ENCODE results near the gene DUSP22. TPM values are rescaled to one million over a fixed set of nuclear protein-coding genes. Genes with fewer than 3 reads are reported as not detected.

DUSP22 gene
- total RNA-seq, 4 donors from 2014 or later, result 53.3 to 95.2 (median 71.3) TPM

- H3K36me3 ChIP-seq, result no peaks in the 10 kb centered on the region
- H3K27ac ChIP-seq, result no peak overlapping the region
- no peaks in the 10 kb centered on the region for H3K4me1 ChIP-seq
- 74% methylated on average over 5 of the region's 5 CpGs for WGBS
- no peak for TF ChIP-seq POLR2AphosphoS5 (IDR thresholded peaks at IDR 0.05)
- TF ChIP-seq EP300 (IDR thresholded peaks at IDR 0.05), result no peak
- TF ChIP-seq CTCF (IDR thresholded peaks at IDR 0.05), result no peak
- TF ChIP-seq POLR2A (IDR thresholded peaks at IDR 0.05), result no peak
- no peak overlapping the region for H3K4me3 ChIP-seq
- DNase-seq (ENCODE audit: low spot score in 2 of 2), result no peak
- no peaks in the 10 kb centered on the region for H3K9me3 ChIP-seq
- H3K27me3 ChIP-seq, result no peaks in the 10 kb centered on the region
Observed at GRCh38 chr6:268394-268935, 23.8 kb upstream of the DUSP22 start.

GRCh38 chr6:273551-274058 is 18.7 kb upstream of the DUSP22 start:
- no peak for TF ChIP-seq EP300 (IDR thresholded peaks at IDR 0.05)
- no peak for TF ChIP-seq POLR2AphosphoS5 (IDR thresholded peaks at IDR 0.05)
- TF ChIP-seq POLR2A (IDR thresholded peaks at IDR 0.05), result no peak
- TF ChIP-seq CTCF (IDR thresholded peaks at IDR 0.05), result no peak
- H3K36me3 ChIP-seq, result no peaks in the 10 kb centered on the region
- H3K27ac ChIP-seq, result no peak overlapping the region

GRCh38 chr6:277746-278145 is 14.5 kb upstream of the DUSP22 start:
- Histone ChIP-seq H3K4me3 (no peak overlapping the region), H3K27ac (no peak overlapping the region), H3K27me3 (no peaks in the 10 kb centered on the region), H3K9me3 (no peaks in the 10 kb centered on the region), H3K4me1 (no peaks in the 10 kb centered on the region), H3K36me3 (no peaks in the 10 kb centered on the region)
- no peak for DNase-seq (ENCODE audit: low spot score in 2 of 2)
- no peak for TF ChIP-seq POLR2AphosphoS5 (IDR thresholded peaks at IDR 0.05)
- no peak for TF ChIP-seq POLR2A (IDR thresholded peaks at IDR 0.05)
- TF ChIP-seq CTCF (IDR thresholded peaks at IDR 0.05), result no peak
- no peak for TF ChIP-seq EP300 (IDR thresholded peaks at IDR 0.05)
- whole genome bisulfite sequencing, result 86% methylated on average over 2 of the region's 2 CpGs

More at GRCh38 chr6:273551-274058, 18.7 kb upstream of the DUSP22 start:
- DNase-seq (ENCODE audit: low spot score in 2 of 2), result no peak
- Histone ChIP-seq H3K27me3 (no peaks in the 10 kb centered on the region), H3K9me3 (no peaks in the 10 kb centered on the region), H3K4me3 (no peak overlapping the region), H3K4me1 (no peaks in the 10 kb centered on the region)
- WGBS, result 28% methylated on average over 2 of the region's 2 CpGs

- Histone ChIP-seq H3K27me3 (no peaks in the 10 kb centered on the region), H3K36me3 (no peaks in the 10 kb centered on the region), H3K9me3 (no peaks in the 10 kb centered on the region), H3K4me1 (no peaks in the 10 kb centered on the region), H3K4me3 (no peak overlapping the region), H3K27ac (no peak overlapping the region)
- TF ChIP-seq POLR2AphosphoS5 (IDR thresholded peaks at IDR 0.05), result no peak
- no peak for TF ChIP-seq CTCF (IDR thresholded peaks at IDR 0.05)
- no peak for TF ChIP-seq POLR2A (IDR thresholded peaks at IDR 0.05)
- TF ChIP-seq EP300 (IDR thresholded peaks at IDR 0.05), result no peak
- WGBS, result 81% methylated on average over 5 of the region's 5 CpGs
- no peak for DNase-seq (ENCODE audit: low spot score in 2 of 2)
Observed at GRCh38 chr6:278494-278893, 13.8 kb upstream of the DUSP22 start.

GRCh38 chr6:279341-280029 is 12.8 kb upstream of the DUSP22 start:
- no peak for TF ChIP-seq CTCF (IDR thresholded peaks at IDR 0.05)
- TF ChIP-seq POLR2AphosphoS5 (IDR thresholded peaks at IDR 0.05), result no peak
- no peak for TF ChIP-seq EP300 (IDR thresholded peaks at IDR 0.05)
- TF ChIP-seq POLR2A (IDR thresholded peaks at IDR 0.05), result no peak
- Histone ChIP-seq H3K4me3 (no peak overlapping the region), H3K27me3 (no peaks in the 10 kb centered on the region), H3K4me1 (no peaks in the 10 kb centered on the region), H3K36me3 (no peaks in the 10 kb centered on the region), H3K27ac (no peak overlapping the region), H3K9me3 (no peaks in the 10 kb centered on the region)
- DNase-seq (ENCODE audit: low spot score in 2 of 2), result no peak
- WGBS, result 89% methylated on average over 8 of the region's 8 CpGs

Measured in suprapubic skin (tissue), 4 donors.